SIG-M5 (cell line): Measurements from ENCODE around the gene FOXL3.
"Not testable (repeated sequence)": the region's sequence is repeated elsewhere in the genome, so short reads cannot be mapped to it uniquely, and the experiment has no call there.

ENCODE experiments used
- DNase-seq: peaks from one replicate; lab custom pipeline; 2025; lab: John Stamatoyannopoulos, UW

Gene FOXL3

DNA sequence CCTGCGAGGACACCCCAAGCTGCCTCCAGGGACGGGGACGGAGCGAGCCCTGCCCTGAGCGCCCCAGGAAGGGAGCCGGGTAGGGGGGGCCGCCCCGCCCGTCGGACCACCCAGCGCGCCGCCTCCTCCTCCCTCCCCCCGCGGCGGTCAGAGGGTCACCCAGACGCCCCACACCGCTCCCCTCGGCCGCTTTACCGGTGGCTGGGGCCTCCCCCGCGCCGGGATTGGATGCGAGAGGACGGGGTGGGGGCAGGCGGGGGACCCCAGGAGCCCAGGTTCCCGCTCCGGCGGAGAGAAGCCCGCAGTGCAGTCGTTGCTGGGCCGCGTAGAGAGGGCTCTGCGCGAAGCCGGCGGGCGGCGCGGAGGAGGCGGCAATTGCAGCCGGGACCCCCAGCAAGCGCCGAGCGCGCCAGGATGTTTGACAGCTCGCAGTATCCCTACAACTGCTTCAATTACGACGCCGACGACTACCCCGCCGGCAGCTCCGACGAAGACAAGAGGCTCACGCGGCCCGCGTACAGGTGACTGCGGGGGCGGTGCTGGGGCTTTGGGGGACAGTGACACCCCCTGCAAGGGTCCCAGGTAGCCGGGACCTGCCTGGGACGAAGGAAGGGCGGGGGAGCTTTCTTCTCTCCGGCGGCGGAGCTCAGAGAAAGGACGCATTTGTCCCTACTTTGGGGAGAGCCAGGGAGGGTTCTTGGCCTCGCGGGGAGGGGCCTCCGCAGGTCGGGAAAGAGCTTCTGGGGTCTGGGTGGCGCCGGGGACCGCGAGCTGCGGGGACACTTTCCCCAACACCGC, at the start of gene FOXL3:
TSS of gene FOXL3 (plus strand) at position 415 of the 798 bp plus-strand sequence. CDS start at position 415, 0 bp downstream.
- DNase-seq = no peak

DNA sequence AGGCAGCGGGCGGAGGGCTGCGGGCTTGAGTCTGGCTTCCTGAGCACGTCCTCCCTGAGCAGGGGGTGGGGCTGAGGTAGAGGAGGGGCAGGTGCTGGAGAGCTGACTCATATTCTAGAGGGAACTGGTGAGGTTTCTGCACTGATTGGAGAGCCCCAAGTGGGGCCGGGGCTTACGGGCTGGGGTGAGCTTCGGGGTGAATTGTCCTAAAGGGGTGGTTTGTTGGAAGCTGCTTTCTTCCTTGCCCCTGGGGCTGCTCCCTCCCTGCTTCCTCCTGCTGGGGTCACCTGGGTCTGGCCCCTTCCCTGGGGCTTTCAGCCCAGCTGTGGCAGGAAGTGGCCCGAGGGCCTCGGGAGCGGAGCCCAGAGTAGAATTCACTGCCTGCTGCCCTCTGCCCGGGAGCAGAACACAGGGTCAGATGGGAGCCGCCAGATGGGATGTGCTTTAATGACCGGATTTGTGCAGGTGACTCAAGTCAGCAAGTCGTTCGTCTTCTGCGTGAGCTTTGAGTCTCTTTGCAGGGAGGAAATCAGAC, 49.0 kb upstream of the FOXL3 start:
- no peak for DNase-seq

GRCh38 chr7:241513-241912, 48.5 kb upstream of the FOXL3 start:
- DNase-seq = no peak

GRCh38 chr7:242826-243579, 47.0 kb upstream of the FOXL3 start:
- not testable (repeated sequence) for DNase-seq

- not testable (repeated sequence) for DNase-seq
Observed at GRCh38 chr7:243580-243978, 46.4 kb upstream of the FOXL3 start.

DNA sequence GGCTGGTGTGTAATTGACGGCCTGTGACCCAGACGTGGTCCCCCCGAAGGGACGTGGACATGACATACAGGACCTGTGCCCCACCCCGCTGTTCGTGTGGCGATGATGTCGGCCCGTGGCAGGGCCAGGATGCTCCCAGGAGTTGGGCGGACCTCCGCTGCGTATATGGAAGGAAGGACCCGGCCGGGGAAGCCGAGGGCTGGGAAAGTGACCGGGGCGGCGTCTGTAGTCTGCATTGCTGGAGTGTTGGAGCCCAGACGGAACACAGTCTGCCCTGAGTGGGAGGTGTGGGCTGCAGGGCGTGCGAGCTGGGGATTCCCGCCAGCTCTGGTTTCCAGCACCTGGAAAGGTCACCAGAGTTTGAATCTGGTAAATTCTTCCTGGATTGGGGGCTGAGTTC, 45.0 kb upstream of the FOXL3 start:
- DNase-seq = no peak

GRCh38 chr7:245574-246295, 44.2 kb upstream of the FOXL3 start:
- no peak for DNase-seq

GRCh38 chr7:246451-246850, 43.5 kb upstream of the FOXL3 start:
- DNase-seq = no peak

DNA sequence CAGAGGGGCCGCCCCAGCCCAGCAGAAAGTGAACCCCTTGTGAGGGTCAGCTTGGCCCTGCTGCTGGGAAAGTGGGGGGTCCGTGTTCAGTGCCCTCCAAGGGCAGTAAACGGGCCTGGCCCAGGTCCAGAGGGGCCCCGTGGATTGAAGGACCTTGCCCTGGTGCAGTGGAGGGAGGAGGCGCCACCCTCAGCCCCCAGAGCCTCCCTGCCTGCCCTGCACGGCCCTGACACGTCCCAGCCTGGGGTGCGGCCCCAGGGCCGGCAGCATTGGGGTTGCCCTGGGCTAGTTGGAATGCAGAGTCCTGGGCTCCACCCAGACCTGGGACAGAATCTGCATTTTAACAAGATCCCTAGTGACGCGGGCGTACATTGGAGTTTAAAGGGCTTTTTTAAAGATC, 42.8 kb upstream of the FOXL3 start:
- DNase-seq = no peak

- no peak for DNase-seq
Observed at GRCh38 chr7:247636-248035, 42.3 kb upstream of the FOXL3 start.

DNA sequence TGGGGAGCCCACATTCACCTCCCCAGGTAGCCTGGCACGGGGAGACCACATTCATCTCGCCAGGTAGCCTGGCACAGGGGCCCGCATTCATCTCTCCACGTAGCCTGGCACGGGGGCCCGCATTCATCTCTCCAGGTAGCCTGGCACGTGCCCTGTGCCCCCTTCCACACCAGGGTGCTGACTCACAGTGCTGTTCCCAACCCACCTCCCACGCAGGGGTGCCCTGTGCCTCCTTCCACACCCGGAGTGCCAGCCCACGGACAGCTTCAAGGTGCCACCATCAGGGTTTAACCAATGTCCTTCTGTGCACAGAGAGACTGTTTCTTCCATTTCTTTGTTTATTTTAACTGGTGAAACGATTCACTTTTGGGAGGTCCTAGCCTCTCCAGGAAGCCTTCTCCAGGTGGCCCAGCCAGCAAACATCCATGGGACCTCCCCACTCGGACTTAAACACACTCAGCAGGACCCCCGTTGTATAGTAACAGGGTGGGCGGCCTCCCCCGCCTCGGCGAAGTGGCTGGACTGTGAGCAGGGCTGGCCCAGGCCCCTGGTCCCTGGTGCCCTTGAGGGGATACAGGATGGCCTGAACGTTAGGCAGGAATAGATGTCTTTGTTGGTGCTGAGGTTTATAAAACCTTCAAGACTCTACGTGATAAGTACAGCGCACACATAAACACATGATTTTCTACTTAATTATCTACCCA, 41.1 kb upstream of the FOXL3 start:
- DNase-seq = no peak

GRCh38 chr7:249989-250388, 40.0 kb upstream of the FOXL3 start:
- no peak for DNase-seq

- no peak for DNase-seq
Observed at GRCh38 chr7:250523-250922, 39.4 kb upstream of the FOXL3 start.

DNA sequence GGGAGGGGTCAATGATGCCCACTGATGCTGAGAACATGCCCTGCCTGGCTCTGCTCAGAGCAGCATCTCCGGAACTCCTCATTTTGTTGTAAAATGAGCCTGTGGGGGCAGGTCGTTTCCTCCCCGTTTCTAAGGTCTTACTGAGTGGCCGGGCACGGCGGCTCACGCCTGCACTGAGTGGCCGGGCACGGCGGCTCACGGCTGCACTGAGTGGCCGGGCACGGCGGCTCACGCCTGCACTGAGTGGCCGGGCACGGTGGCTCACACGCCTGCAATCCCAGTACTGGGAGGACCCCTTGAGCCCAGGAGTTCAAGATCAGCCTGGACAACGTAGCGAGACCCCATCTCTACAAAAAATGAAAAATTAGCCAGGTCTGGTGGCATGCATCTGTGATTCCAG, 39.0 kb upstream of the FOXL3 start:
- no peak for DNase-seq

GRCh38 chr7:251446-252175, 38.4 kb upstream of the FOXL3 start:
- DNase-seq = no peak

DNA sequence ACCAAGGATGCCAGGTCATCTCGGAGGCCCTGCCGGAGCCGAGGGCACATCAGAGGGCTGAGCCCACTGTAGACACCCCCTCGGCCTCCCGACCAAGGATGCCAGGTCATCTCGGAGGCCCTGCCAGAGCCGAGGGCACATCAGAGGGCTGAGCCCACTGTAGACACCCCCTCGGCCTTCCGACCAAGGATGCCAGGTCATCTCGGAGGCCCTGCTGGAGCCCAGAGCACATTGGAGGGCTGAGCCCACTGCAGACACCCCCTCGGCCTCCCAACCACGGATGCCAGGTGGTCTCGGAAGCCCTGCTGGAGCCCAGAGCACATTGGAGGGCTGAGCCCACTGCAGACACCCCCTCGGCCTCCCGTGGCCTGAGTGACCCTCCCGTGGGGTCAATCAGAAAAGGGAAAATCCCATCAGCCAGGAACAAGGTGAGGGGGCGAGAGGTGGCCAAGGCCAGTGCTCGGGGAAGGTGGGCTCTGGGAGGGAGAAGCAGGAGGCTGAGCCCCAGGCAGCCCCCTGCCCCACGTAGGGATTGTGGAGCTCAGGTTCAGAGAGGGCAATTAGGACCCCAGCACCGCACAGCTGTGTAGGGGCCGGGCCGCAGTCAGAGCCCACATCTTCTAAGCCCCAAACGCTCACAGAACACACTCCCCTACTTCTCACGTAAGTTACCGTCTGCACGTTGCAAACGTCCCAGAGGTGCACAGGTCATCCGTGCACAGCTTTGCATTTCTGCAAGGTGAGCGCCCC, 37.6 kb upstream of the FOXL3 start:
- DNase-seq = no peak

DNA sequence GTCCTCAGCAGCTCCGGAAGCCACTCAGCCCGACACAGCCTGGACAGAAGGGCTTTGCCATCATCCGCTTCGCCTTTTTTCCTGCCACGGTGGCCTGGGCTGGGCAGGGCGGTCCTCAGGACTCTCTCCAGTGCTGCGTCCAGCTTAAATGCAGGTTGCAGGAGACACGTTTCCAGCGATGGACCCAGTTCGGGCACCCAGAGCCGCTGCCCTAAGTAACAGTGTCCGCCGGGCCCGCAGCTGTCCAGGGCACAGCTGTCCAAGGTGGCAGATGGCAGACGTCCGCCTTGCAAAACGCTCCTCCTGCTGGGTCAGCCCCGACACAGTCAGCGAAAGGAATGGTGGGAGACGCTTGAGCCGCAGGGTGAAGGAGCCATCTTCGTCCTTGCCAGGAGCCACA, 37.0 kb upstream of the FOXL3 start:
- DNase-seq = no peak

DNA sequence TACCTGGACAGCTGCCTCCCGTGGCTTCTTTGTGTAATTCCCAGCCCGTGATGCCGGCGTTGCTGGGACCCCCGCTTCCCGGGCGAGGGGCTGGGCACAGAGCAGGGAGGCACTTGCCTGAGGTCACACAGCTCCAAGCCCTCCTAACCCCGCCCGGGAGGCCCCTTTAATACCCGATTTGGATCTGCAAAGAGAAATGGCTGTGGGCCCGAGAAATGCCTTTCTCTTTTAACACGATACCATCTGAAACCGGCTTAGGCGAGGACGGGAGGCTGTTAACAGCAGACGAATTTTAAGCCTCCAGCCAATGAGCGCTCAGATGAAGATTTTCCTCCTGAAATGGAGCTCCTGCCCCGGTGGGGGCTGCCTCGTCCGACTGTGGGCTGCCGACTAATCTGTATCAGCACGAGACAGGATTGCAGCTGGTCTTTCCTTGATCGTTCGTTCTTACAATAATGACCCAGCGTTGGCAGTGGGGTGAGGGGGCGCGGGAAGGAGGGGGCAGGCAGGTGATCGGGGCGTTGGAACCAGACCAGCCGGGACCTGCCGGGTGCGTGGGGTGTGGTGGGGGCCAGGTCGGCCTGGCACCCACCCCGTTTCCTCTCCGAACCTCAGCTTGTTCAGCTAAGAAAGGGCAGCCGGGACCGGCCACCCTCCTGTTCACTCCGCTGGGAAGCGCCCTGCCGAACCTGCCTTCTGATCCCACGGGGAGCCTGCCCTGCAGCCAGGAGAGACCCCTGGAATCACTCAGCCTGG, 36.2 kb upstream of the FOXL3 start:
- DNase-seq = no peak

DNA sequence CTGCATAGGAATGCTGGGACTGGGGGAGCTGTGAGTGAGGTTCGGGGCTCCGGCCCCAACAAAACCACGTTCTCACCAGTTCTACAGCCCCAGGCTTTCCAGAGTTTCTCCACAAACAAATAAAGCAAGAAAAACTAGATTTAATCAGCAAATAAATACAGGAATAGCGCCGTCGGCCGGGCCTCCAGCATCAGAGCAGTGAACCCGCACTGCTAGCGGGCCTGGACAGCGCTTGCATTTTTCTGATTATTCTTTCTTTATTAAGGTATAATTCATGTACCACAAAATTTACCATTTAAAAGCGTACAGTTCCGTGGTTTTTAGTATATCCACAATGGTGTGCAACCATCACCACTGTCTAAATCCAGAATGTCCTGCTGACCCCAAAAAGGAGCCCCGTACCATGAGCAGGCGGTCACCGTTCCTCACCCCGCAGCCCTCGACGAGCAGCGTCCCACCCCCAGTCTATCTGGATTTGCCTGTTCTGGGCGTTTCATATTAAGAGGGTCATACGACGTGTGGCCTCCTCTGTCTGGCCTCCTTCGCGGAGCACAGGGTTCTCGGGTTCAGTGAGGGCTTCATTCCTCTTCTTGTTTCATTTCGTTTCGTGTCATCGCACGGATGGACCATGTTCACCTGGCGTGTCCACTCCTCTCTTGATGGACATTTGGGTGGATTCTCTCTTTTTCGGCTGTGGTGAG, 35.5 kb upstream of the FOXL3 start:
- no peak for DNase-seq
